Suprapubic skin (tissue), 4 donors: ENCODE results near the gene NDUFAF2.

Experiments used
- CTCF ChIP-seq, 2 donors: fragments of 200-600 bp in 1 of 2; fragments of 450-650 bp in 1 of 2; sonication (generic) in 1 of 2; IDR thresholded peaks; one replicate each; pipeline ENCODE4 v1.5.1; 2016 to 2019; ENCODE audit warnings: antibody characterized with exemption in 2 of 2, mild to moderate bottlenecking in 1 of 2, moderate library complexity in 1 of 2
- EP300 ChIP-seq: sonication (generic); formaldehyde crosslinking; IDR thresholded peaks from one replicate; pipeline ENCODE4 v1.6.1; 2017; ENCODE audit warnings: antibody characterized with exemption
- POLR2AphosphoS5 ChIP-seq, 3 donors: sonication (generic); formaldehyde crosslinking; IDR thresholded peaks; one replicate each; pipeline ENCODE4 v1.6.1; 2017; ENCODE audit warnings: antibody characterized with exemption in 3 of 3

- no peak for TF ChIP-seq CTCF (IDR thresholded peaks at IDR 0.05)
- TF ChIP-seq EP300, result no peak
- no peak for TF ChIP-seq POLR2AphosphoS5 (IDR thresholded peaks at IDR 0.05)
These were observed 131.6 kb downstream of the NDUFAF2 start for GRCh38 chr5:61076626-61077025.
